GM18526 (cell line): ENCODE results near the gene FHOD1.

Experiments
- POLR2A ChIP-seq: IDR thresholded peaks from 3 replicates; pipeline ENCODE4 v1.6.1; 2011; ENCODE audit not compliant: insufficient read length; ENCODE audit errors: extremely low read depth

Gene FHOD1

DNA sequence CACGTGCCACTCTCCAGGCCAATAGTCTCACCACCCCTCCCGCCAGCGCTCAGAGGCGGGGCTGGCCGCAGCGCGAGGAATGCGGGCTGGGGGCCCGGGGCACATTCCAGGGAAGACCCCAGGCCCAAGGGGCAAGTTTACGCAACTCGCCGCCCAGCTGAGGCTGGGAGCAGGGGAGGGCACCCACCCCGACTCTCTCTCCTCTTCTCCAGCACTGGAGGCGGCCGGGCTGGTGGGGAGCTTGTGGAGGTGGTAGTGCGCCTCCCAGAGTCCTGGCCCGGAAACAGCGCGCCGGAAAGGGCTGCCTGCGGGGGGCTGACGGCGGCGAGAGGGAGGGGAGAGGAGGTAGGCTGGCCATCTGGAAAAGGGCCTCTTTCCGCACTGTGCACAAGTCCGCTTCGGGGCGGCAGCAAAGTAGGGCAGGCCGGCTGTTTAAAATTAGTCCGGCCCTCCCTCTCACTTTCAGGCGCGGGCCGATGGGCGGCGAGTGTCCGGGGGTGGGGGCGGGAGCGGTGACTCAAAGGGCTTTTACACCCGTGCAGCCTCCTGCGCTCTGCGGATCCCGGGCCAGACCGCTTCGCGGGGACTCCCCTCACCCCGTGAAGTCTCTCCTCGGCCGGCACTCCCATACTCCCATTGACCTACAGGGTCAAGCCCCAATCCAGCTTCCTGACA, 1.1 kb downstream of the FHOD1 start:
- peak; percentile 37 for TF ChIP-seq POLR2A

GRCh38 chr16:67245674-67246080, 1.6 kb downstream of the FHOD1 start:
- no peak for TF ChIP-seq POLR2A

GRCh38 chr16:67245186-67245585, 2.1 kb downstream of the FHOD1 start:
- TF ChIP-seq POLR2A, result no peak

- TF ChIP-seq POLR2A, result peak; percentile 58
Measured at GRCh38 chr16:67244387-67245185, 2.7 kb downstream of the FHOD1 start.

GRCh38 chr16:67243481-67243880, 3.8 kb downstream of the FHOD1 start:
- TF ChIP-seq POLR2A, result no peak

- no peak for TF ChIP-seq POLR2A
Measured at GRCh38 chr16:67242138-67242730, 5.0 kb downstream of the FHOD1 start.

GRCh38 chr16:67241008-67241900, 6.0 kb downstream of the FHOD1 start:
- no peak for TF ChIP-seq POLR2A

DNA sequence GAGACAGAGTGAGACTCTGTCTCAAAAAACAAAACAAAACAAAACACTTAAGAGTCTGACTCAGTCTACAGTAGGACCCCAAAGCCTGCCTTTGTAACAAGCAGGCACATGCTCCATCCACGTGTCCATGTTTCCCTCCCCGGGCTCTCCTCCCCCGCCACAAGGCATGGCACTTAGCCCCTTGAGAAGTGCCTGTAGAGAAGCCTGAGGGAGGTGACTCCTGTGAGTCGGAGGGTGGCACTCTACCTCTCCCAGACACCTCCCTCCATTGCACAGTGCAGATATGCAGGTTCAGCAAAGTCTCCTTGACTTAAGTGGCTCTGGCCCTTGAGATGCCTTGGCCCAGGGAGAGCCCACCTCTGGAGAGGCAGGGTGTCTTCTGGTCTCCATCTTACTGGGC, 6.8 kb downstream of the FHOD1 start:
- no peak for TF ChIP-seq POLR2A

GRCh38 chr16:67238806-67239470, 8.3 kb downstream of the FHOD1 start:
- no peak for TF ChIP-seq POLR2A

GRCh38 chr16:67238278-67238575, 9.1 kb downstream of the FHOD1 start:
- no peak for TF ChIP-seq POLR2A

- TF ChIP-seq POLR2A, result no peak
Measured at GRCh38 chr16:67237396-67238277, 9.6 kb downstream of the FHOD1 start.

GRCh38 chr16:67236563-67237395, 10.5 kb downstream of the FHOD1 start:
- TF ChIP-seq POLR2A, result no peak
